CD4-positive, alpha-beta memory T cell (primary cell): ENCODE measurements around the gene MITF. TPM values are rescaled to one million over a fixed set of nuclear protein-coding genes. Genes with fewer than 3 reads are reported as not detected.
"Not testable (repeated sequence)": the region's sequence is repeated elsewhere in the genome, so short reads cannot be mapped to it uniquely, and the experiment has no call there.

Source experiments
- CTCF ChIA-PET: fragments of 350-600 bp; sonication (Branson Sonifier 250); formaldehyde crosslinking; loops from one replicate; lab custom pipeline; 2021; ENCODE audit warnings: inconsistent platforms; ENCODE audit not compliant: partially characterized antibody; lab: Charles Lee
- POLR2A ChIA-PET: fragments of 350-600 bp; sonication (Branson Sonifier 250); formaldehyde crosslinking; loops from one replicate; lab custom pipeline; 2021; ENCODE audit not compliant: partially characterized antibody; lab: Charles Lee
- DNase-seq, 5 donors: peaks; one replicate each; pipeline versions ENCODE4 v3.0.0 to v3.0.0-alpha.2; 2020 to 2022; ENCODE audit warnings: mixed read lengths in 1 of 5
- H3K27ac ChIP-seq: one replicate; pipeline ENCODE4 v1.7.0; 2013; ENCODE audit warnings: low read depth, low read length
- H3K27me3 ChIP-seq: 2 replicates; pipeline ENCODE4 v1.7.0; 2013; ENCODE audit warnings: mild to moderate bottlenecking, low read length, moderate library complexity; ENCODE audit not compliant: insufficient read depth
- H3K36me3 ChIP-seq: 2 replicates; pipeline ENCODE4 v1.7.0; 2013; ENCODE audit warnings: mild to moderate bottlenecking, low read length, moderate library complexity; ENCODE audit not compliant: insufficient read depth
- H3K4me1 ChIP-seq: 2 replicates; pipeline ENCODE4 v1.7.0; 2013; ENCODE audit warnings: mild to moderate bottlenecking, low read length, moderate library complexity; ENCODE audit not compliant: insufficient read depth
- H3K4me3 ChIP-seq, 2 donors: one replicate each; pipeline ENCODE4 v1.7.0; 2013; ENCODE audit warnings: low read length in 2 of 2, mild to moderate bottlenecking in 1 of 2
- H3K9me3 ChIP-seq, 2 donors: one replicate each; pipeline ENCODE4 v1.7.0; 2013; ENCODE audit warnings: low read length in 2 of 2, control low read depth in 1 of 2; ENCODE audit not compliant: control insufficient read depth in 1 of 2
- H3K27ac Mint-ChIP-seq, 7 donors: one replicate each; pipeline ENCODE4 v1.8.0; 2020 to 2021; ENCODE audit warnings: mixed read lengths in 7 of 7, mild to moderate bottlenecking in 6 of 7, inconsistent platforms in 3 of 7, moderate library complexity in 3 of 7
- H3K27me3 Mint-ChIP-seq, 2 donors: one replicate each; pipeline ENCODE4 v1.8.0; 2020 to 2021; ENCODE audit warnings: mixed read lengths in 2 of 2
- H3K36me3 Mint-ChIP-seq, 2 donors: one replicate each; pipeline ENCODE4 v1.8.0; 2020 to 2021; ENCODE audit warnings: mixed read lengths in 2 of 2, inconsistent platforms in 1 of 2, mild to moderate bottlenecking in 1 of 2
- H3K4me1 Mint-ChIP-seq, 4 donors: one replicate each; pipeline ENCODE4 v1.8.0; 2020 to 2021; ENCODE audit warnings: mixed read lengths in 4 of 4, mild to moderate bottlenecking in 1 of 4
- H3K4me3 Mint-ChIP-seq, 8 donors: one replicate each; pipeline ENCODE4 v1.8.0; 2020 to 2021; ENCODE audit warnings: mixed read lengths in 8 of 8, mild to moderate bottlenecking in 7 of 8, moderate library complexity in 6 of 8, inconsistent platforms in 3 of 8
- H3K9me3 Mint-ChIP-seq, 8 donors: one replicate each; pipeline ENCODE4 v1.8.0; 2020 to 2021; ENCODE audit warnings: mixed read lengths in 8 of 8, mild to moderate bottlenecking in 5 of 8, inconsistent platforms in 3 of 8, moderate library complexity in 1 of 8
- intact Hi-C: fragments of 100-400 bp; cut with micrococcal nuclease; formaldehyde crosslinking; loops from one replicate; pipeline ENCODE4 v1.15.1; 2023
- polyA plus RNA-seq, 2 donors: library from polyadenylated mRNA; unstranded; fragments of 300-500 nt; fragmentation: Illumina TruSeq; gene quantifications; one replicate each; pipeline ENCODE4 v1.2.3, GENCODE V29; 2021
- total RNA-seq, 2 experiments: library from RNA; stranded (reverse); gene quantifications; one replicate each; pipeline ENCODE4 v1.2.3, GENCODE V29; 2021

Gene MITF
- total and polyA plus RNA-seq, 4 experiments from 2014 or later = 0.80 to 1.5 TPM; not detected in 2

DNA sequence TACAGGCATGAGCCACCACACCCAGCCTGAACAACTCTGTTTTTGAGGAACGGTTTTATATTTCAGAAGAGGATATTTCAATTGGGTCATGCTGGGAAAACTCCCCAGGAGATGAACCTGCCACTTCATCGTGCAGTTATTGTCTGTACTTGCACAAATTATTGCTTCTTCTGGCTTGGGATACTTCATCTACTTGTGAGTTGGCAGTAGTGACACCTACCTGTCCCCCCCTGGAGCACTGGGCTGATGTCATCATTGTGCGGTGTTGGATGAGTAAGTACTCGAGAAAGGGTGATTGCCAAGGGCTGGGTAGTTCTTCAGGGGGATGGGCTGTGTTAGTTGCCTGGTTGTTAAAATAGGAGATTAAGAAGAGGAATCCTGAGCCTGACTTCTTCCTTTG is 175.1 kb downstream of the MITF start:
- no peak for DNase-seq
- no peaks in the 10 kb centered on the region for H3K9me3 ChIP-seq
- H3K27me3 ChIP-seq = no peaks in the 10 kb centered on the region
- no peak overlapping the region for H3K4me3 Mint-ChIP-seq
- no peaks in the 10 kb centered on the region for H3K36me3 Mint-ChIP-seq
- no peak overlapping the region for H3K27ac ChIP-seq
- intact Hi-C loops = no loop called here
- H3K4me3 ChIP-seq = no peak overlapping the region
- peaks cover 0 to 9% (median 0%) of the 10 kb centered on the region in 8 donors for H3K9me3 Mint-ChIP-seq
- H3K36me3 ChIP-seq = no peaks in the 10 kb centered on the region
- no peaks in the 10 kb centered on the region for H3K4me1 Mint-ChIP-seq
- no peaks in the 10 kb centered on the region for H3K27me3 Mint-ChIP-seq
- no peaks in the 10 kb centered on the region for H3K4me1 ChIP-seq
- ChIA-PET POLR2A (no interaction called here), CTCF (no interaction called here)
- H3K27ac Mint-ChIP-seq = no peak overlapping the region

DNA sequence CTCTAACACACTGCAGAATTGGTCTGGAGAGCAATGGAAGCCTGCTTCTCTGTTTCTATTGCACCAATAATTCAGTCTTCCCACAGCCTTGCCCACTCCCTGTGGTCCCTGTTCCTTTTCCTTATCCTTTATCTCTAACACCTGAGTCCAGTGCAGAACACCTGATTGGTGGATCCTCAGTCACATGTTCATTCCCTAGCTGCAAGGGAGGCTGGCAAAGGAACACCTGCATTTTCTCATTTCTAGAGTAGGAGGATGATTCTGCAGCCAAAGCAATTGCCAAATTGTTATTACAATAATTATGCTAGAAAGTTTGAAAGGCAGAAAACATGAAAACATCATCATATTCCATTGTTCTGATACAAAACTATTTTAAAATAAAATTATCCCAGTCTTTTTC is 176.5 kb downstream of the MITF start:
- Mint-ChIP-seq H3K9me3 (peaks cover 0 to 9% (median 0%) of the 10 kb centered on the region in 8 donors), H3K27me3 (peaks cover 0 to 1% of the 10 kb centered on the region in 2 donors), H3K27ac (no peak overlapping the region), H3K36me3 (no peaks in the 10 kb centered on the region), H3K4me3 (no peak overlapping the region), H3K4me1 (no peaks in the 10 kb centered on the region)
- Histone ChIP-seq H3K4me1 (no peaks in the 10 kb centered on the region), H3K27ac (no peak overlapping the region), H3K4me3 (no peak overlapping the region), H3K27me3 (no peaks in the 10 kb centered on the region), H3K36me3 (no peaks in the 10 kb centered on the region), H3K9me3 (no peaks in the 10 kb centered on the region)
- CTCF ChIA-PET = no interaction called here
- POLR2A ChIA-PET = no interaction called here
- no peak for DNase-seq
- intact Hi-C loops = no loop called here

GRCh38 chr3:69920009-69920408 is 180.7 kb downstream of the MITF start:
- DNase-seq, H3K36me3 ChIP-seq, CTCF ChIA-PET, H3K27ac Mint-ChIP-seq, H3K4me3 Mint-ChIP-seq, POLR2A ChIA-PET, intact Hi-C loops, H3K36me3 Mint-ChIP-seq, H3K4me3 ChIP-seq, H3K4me1 Mint-ChIP-seq, H3K27me3 Mint-ChIP-seq, H3K9me3 Mint-ChIP-seq, H3K27me3 ChIP-seq, H3K27ac ChIP-seq, H3K9me3 ChIP-seq, H3K4me1 ChIP-seq: not testable (repeated sequence)

DNA sequence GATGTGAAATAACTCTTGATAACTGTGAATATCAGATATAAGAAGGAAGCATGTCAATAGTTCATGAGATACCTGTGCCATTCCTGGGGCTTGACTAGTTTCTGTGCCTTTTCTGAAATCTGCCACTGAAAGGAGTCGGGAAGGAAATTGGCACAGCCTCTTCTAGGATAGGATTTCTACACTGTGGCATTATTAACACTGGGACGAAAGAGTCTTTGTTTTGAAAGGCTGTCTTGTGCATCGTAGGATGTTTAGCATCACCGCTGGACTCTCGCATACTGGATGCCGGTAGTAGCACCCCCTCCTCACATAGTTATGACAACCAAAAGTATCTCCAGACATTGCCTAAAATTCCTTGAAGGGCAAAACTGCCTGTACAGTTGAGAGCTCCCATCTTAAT is 182.4 kb downstream of the MITF start:
- Mint-ChIP-seq H3K4me3 (no peak overlapping the region), H3K27ac (no peak overlapping the region), H3K4me1 (no peaks in the 10 kb centered on the region), H3K27me3 (peaks cover 0 to 2% of the 10 kb centered on the region in 2 donors), H3K9me3 (peaks cover 0 to 4% (median 0%) of the 10 kb centered on the region in 8 donors), H3K36me3 (no peaks in the 10 kb centered on the region)
- no peak for DNase-seq
- H3K27me3 ChIP-seq = no peaks in the 10 kb centered on the region
- no peaks in the 10 kb centered on the region for H3K9me3 ChIP-seq
- ChIA-PET CTCF (no interaction called here), POLR2A (no interaction called here)
- H3K4me1 ChIP-seq = no peaks in the 10 kb centered on the region
- H3K36me3 ChIP-seq = no peaks in the 10 kb centered on the region
- no peak overlapping the region for H3K4me3 ChIP-seq
- H3K27ac ChIP-seq = no peak overlapping the region
- intact Hi-C loops = no loop called here

GRCh38 chr3:69922521-69923000 is 183.3 kb downstream of the MITF start:
- Histone ChIP-seq H3K27me3 (no peaks in the 10 kb centered on the region), H3K27ac (no peak overlapping the region), H3K36me3 (no peaks in the 10 kb centered on the region), H3K4me3 (no peak overlapping the region), H3K9me3 (no peaks in the 10 kb centered on the region), H3K4me1 (no peaks in the 10 kb centered on the region)
- Mint-ChIP-seq H3K27me3 (peaks cover 0 to 2% of the 10 kb centered on the region in 2 donors), H3K27ac (no peak overlapping the region), H3K4me1 (no peaks in the 10 kb centered on the region), H3K36me3 (no peaks in the 10 kb centered on the region), H3K9me3 (peaks cover 0 to 2% (median 0%) of the 10 kb centered on the region in 8 donors), H3K4me3 (no peak overlapping the region)
- intact Hi-C loops = no loop called here
- ChIA-PET CTCF (no interaction called here), POLR2A (no interaction called here)
- no peak for DNase-seq

GRCh38 chr3:69925506-69925905 is 186.2 kb downstream of the MITF start:
- intact Hi-C loops = no loop called here
- no peaks in the 10 kb centered on the region for H3K4me1 ChIP-seq
- Mint-ChIP-seq H3K9me3 (peaks cover 0 to 2% (median 0%) of the 10 kb centered on the region in 8 donors), H3K27me3 (peaks cover 0 to 2% of the 10 kb centered on the region in 2 donors), H3K27ac (no peak overlapping the region), H3K4me3 (no peak overlapping the region), H3K4me1 (no peaks in the 10 kb centered on the region), H3K36me3 (no peaks in the 10 kb centered on the region)
- DNase-seq = no peak
- H3K36me3 ChIP-seq = no peaks in the 10 kb centered on the region
- ChIA-PET POLR2A (no interaction called here), CTCF (no interaction called here)
- H3K27me3 ChIP-seq = no peaks in the 10 kb centered on the region
- no peak overlapping the region for H3K27ac ChIP-seq
- no peak overlapping the region for H3K4me3 ChIP-seq
- no peaks in the 10 kb centered on the region for H3K9me3 ChIP-seq

DNA sequence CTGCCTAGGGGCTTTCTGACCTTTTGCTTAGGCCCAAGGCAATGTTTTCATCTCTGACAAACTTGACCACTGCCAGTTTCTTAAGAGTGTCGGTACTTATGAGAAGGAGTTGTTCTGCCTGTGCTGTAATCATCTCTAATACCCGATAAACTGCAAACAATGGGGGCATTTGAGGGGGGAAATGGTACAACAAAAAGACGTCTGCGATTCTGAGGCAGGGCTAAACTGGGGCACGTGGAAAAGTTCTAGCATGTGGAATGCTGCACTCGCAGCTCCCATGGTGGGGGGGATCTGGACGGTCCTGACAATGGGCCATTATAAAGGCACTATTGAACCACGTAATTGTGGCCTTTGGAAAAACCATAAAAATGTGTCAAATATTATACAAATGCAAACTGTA is 187.1 kb downstream of the MITF start:
- Mint-ChIP-seq H3K27me3 (no peaks in the 10 kb centered on the region), H3K27ac (no peak overlapping the region), H3K4me3 (no peak overlapping the region), H3K4me1 (no peaks in the 10 kb centered on the region), H3K36me3 (no peaks in the 10 kb centered on the region), H3K9me3 (peaks cover 0 to 2% (median 0%) of the 10 kb centered on the region in 8 donors)
- intact Hi-C loops = no loop called here
- CTCF ChIA-PET = no interaction called here
- Histone ChIP-seq H3K4me3 (no peak overlapping the region), H3K27ac (no peak overlapping the region), H3K4me1 (no peaks in the 10 kb centered on the region), H3K9me3 (no peaks in the 10 kb centered on the region), H3K36me3 (no peaks in the 10 kb centered on the region), H3K27me3 (no peaks in the 10 kb centered on the region)
- POLR2A ChIA-PET = no interaction called here
- no peak for DNase-seq

DNA sequence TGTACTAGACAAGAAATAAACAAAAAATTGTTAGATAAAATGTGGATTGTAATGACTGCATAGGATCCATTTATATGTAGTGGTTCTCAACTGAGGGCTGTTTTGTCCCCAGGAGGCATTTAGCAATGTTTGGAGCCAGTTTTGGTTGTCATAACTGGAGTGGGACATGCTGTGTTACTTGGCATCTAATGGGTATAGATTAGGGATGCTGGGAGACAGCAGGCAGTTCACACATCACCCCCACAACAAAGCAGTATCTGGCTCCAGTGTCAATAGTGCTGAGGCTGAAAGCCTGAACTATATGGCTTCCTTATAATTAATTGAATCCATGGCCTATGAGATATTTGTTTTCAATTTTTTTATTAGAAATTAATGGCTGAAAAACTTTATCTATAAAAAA is 188.3 kb downstream of the MITF start:
- H3K36me3 Mint-ChIP-seq = no peaks in the 10 kb centered on the region
- no peak overlapping the region for H3K4me3 ChIP-seq
- ChIA-PET POLR2A (no interaction called here), CTCF (no interaction called here)
- intact Hi-C loops = no loop called here
- H3K27ac Mint-ChIP-seq = no peak overlapping the region
- H3K36me3 ChIP-seq = no peaks in the 10 kb centered on the region
- no peaks in the 10 kb centered on the region for H3K4me1 ChIP-seq
- H3K27me3 ChIP-seq = no peaks in the 10 kb centered on the region
- no peak for DNase-seq
- H3K27ac ChIP-seq = no peak overlapping the region
- peaks cover 0 to 2% (median 0%) of the 10 kb centered on the region in 8 donors for H3K9me3 Mint-ChIP-seq
- no peaks in the 10 kb centered on the region for H3K4me1 Mint-ChIP-seq
- H3K27me3 Mint-ChIP-seq = no peaks in the 10 kb centered on the region
- no peak overlapping the region for H3K4me3 Mint-ChIP-seq
- H3K9me3 ChIP-seq = no peaks in the 10 kb centered on the region
